Measurements from ENCODE around the gene SLC1A2.

The SLC1A2 gene

DNA sequence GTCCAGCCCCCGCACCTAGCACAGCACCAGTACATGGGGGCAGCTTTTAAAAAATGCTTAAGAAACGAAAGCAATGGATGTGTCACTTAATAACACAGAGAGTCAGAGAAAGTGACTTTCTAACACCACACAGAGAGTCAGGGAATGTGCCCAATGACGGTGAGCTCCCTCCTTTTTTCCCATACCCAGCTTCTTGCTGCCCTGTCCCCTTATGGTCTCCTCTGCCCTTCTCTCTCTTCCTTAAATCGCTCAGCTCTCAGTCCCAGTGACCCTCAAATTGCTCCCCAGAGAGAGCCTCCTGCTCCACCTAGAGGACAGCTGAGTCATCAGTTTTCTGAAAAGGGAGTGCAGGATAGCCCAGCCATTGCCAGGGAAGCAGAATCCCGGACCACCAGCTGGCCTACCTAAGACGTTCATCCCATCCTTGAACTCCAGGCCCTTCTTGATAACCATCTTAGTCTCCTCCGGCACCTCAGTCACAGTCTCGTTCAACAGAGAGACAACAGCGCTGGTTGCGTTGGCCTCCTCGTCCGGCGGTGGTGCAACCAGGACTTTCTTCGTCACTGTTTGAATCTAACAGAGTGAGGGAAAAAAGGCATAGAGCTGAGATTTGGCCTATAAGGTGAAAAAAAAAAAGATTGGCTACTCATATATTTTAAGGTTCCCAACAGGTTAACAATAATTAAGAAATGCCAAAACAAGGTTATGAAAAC, 113.5 kb downstream of the SLC1A2 start:
- in situ Hi-C loops (cut with MboI; ENCODE audit: low sequenced_read_pairs) = no loop called here

DNA sequence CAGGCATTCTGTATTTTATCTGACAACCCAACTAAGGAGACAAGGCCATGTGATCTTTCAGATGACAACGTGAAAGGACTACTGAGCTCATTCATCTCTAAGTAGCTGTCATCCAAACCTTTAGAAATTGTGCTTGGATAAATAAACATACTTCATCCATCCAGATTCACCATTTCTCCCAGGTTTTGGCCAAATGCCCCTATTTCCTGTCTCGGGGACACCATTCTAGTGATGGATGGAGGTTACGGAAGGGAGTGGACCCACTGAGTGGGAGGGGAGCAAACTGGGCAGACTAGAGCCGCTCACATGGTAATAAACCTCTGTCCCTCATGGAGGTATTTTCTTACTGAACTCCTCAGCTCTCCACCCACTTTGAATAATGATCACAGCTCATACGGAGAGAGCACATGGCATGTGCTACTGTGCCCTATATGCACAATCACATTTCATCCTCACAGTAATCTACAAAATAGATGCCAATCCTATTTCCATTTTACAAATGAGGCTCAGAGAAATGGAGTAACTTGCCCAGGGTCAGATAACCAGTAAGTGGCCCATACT, 114.4 kb downstream of the SLC1A2 start:
- in situ Hi-C loops (cut with MboI; ENCODE audit: low sequenced_read_pairs) = no loop called here

DNA sequence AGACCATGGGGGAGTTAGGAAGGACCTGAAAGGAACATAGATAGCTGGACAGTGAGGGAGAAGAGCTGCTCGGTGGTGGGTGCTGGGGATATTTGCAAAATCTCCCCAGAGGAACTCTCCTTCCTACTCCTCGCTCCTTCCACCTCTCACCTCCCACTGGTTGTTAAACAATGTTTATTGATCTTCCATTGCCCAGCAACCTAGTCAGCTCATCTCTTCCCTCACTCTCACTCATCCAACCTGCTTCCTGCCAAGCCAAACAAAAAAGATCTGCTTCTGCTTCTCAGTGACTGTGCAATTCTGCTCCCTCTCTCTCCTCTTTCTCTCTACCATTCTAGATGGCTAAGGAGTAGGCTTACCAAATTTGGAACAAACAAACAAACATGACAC, 115.0 kb downstream of the SLC1A2 start:
- in situ Hi-C loops (cut with MboI; ENCODE audit: low sequenced_read_pairs) = no loop called here

DNA sequence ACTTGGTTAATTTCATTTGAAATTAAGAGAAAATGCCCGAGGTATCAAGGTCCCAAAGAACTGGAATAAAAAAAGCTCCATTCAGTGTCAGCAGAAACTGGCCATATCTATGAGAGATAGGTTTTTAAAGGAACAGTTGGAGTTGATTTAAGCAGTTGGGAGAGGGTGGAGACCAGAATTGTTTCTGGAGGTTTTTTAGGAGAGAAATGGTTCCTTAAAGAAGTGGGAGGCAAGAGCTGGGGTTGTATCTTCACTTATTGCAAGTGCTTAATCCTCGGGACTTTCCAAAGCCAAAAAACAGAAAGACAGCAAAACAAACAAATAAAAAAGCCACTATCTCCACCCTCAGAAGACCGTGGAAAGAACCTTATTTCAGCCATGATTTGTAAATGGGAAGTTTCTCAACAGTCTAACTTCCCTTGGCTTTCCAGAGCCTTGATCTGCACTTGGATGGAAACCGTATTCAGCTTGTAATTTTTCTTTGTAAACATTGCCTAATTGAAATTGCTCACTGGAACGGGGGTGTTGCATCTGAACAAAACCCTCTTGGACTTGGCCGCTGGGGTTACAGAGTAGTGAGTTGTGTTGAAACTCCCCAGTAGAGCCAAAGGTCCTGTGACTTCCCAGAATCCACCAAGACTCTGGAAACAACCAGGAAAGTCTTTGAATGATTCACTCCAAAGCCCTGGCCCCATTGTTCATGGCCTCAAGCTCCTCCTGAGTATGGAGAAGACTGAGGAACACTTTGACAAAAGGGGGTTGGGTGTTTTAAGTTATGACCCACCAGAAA, 115.6 kb downstream of the SLC1A2 start:
- in situ Hi-C loops (cut with MboI; ENCODE audit: low sequenced_read_pairs) = no loop called here

DNA sequence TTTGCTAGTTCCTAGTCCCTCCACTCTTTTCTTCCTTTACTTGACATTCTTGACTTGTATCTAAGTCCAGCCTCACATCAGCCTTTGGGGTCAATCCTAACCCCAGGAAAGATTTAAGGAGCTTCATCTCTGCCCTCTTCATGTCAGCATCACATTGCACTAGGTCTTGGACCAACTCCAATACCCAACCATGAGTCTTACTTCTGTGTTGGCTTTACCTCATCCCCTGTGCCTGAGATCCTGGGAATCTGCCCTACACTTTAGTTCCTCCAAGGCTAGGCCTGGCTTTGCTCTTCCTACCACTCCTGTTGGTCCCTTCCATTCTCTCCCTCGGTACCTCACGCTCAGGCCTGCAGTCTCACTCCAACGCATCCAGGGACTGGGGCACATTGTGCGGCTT, 117.0 kb downstream of the SLC1A2 start:
- in situ Hi-C loops (cut with MboI; ENCODE audit: low sequenced_read_pairs) = no loop called here

DNA sequence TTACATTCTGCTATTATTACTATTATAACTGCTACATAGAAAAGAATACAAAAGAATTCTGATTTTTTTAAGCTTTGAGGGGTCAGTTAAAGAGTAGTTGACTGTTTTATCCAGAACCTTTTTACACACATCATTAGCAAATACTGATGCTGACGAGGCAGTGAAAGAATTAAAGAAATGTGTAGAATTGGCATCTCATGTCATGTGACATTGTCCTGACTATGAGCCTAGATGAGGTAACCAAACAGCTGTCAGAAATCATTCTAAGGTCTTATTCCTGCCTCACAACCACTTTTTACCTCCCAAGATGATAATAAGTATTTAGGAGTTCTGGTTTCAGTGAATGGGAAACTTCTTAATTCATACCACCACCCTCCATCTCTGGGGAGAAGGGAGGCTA, 121.0 kb downstream of the SLC1A2 start:
- in situ Hi-C loops (cut with MboI; ENCODE audit: low sequenced_read_pairs) = no loop called here

DNA sequence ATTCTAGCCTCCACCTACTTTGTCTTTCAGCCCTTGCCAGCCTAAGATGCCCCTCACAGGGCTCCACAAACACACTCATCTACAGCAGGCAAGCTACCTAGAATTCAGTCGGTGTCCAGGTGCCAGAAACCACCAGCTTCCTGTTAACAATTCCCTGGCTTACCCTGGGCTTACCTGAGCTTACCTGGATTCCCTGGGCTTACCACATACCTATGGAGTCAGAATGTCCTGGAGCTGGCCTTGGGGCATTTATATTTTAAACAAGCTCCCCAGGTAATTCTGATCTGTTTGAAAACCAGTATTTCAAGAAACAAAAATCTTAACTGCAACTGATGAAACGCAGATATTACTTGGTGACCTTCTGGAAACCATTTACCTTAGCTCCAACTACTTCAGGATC, 123.6 kb downstream of the SLC1A2 start:
- in situ Hi-C loops (cut with MboI; ENCODE audit: low sequenced_read_pairs) = no loop called here

DNA sequence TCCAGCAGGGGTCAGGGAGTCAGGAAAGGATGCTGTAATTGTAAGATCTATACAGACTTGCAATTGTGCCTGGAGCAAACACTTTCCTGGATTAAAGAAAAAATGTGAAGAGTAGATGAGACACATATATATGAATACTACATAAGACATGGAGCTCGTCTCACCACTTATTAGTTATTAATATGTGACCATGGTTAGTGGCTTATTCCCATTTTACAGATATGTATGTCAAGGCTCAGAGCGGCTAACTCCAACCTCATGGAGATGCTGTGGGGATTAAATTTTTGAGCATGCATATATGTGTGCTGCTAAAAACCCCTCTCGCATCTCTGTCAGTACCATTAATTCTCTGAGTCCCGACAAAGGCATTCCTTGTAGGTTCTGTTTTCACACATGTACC, 125.7 kb downstream of the SLC1A2 start:
- in situ Hi-C loops (cut with MboI; ENCODE audit: low sequenced_read_pairs) = no loop called here

DNA sequence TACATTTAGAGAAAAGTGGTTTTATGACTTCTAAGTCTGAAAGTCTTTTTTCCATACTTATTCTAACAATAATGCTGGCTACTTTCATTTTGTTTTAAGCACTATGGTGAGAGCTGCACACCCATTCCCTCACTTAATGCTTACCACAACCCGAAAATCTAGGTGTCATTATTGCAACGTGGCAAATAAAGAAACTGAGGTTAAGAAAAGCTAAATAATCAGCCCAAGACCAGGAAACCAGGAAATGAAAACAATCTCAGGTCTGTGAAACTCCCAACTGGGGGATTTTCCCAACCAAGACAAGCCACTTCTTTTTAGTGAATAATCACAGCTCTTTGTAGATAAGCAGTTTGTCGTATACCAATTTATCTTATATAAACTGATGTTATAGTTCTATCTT, 126.3 kb downstream of the SLC1A2 start:
- in situ Hi-C loops (cut with MboI; ENCODE audit: low sequenced_read_pairs) = no loop called here

DNA sequence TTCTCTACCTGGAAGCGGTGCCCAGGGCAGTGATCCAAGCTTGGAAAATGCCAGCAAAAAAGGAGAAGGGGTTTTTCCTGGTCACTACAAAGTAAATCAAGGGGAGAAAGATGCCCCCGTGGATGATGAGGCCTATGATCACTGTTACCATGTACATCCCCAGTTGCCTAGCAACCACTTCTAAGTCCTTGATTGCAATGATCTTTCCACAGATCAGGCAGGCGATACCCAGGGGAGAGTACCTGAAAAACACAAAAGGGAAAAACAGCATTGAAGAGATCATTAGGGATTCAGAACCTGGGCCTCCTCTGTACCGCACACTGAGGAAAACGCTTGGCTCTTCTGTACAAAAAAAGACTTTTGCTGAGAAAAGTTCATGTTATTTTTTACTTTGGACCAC, 127.1 kb downstream of the SLC1A2 start:
- in situ Hi-C loops (cut with MboI; ENCODE audit: low sequenced_read_pairs) = no loop called here

DNA sequence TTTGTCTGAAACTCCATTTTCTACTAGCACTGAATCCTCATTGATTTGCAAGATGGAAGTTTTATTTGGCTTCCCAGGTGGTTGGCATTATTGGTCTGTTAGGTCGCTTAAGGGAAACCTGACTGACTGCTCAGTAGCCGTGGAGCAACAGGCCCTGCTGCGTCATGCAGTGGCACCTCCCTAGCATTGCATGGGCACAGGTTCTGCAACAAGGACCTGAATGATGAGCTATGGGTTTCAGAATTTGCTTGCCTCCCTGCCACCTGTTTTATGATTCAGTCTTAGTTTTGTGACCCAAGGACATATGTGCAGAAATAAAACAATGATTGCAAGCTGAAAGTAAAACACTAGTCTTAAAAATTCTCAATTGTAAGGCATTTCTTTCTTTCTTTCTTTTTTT, 128.5 kb downstream of the SLC1A2 start:
- in situ Hi-C loops (cut with MboI; ENCODE audit: low sequenced_read_pairs) = no loop called here

DNA sequence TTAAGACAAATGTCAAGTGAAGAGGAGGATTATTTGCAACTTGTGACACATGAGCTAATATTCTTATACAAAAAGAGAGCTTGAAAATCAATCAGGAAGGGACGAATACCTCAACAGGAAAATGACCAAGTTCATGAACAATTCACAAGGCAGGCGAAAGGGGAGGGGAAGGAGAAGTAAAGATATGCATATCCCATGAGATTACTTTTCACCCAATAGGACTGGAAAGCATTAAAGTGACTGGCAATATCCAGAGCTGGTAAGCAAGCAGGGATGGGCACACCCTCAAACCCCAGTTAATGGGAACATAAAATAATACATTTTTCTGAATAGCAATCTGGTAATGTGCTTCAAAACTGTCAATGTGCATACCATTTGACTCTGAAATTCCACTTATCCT, 129.5 kb downstream of the SLC1A2 start:
- in situ Hi-C loops (cut with MboI; ENCODE audit: low sequenced_read_pairs) = no loop called here

DNA sequence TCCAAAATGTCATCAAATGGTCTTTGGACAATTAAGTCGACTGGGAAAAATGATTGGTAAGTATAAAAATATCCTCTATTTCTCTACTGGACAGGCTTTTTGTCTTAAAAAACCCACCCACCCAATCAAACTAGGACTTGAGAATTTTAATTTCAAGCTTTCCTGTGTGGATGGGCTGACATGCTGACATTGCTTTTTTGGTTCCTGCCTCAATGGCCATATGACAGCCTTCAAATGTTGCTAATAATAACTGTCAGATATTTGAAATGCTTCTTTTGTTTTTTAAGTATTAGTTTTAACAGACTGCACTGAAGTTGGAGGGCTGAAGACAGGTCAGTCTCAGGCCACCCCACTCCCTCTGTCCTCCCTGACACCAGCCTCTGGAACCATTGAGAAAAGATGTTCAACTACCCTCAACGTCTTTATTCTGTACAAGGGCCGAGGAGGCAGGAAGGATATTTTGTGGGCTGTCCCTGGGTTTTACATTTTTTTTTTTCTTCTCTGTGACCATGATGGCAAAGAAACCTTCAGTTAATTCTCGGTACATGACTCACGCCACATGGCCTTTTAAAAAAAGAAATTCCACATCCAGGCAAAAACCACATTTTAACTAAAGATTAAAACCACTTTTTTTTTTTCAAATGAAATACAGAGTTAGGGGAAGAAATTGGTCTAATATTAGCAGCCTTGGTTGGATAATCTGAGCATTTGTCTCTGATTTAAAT, 130.4 kb downstream of the SLC1A2 start:
- in situ Hi-C loops (cut with MboI; ENCODE audit: low sequenced_read_pairs) = no loop called here

DNA sequence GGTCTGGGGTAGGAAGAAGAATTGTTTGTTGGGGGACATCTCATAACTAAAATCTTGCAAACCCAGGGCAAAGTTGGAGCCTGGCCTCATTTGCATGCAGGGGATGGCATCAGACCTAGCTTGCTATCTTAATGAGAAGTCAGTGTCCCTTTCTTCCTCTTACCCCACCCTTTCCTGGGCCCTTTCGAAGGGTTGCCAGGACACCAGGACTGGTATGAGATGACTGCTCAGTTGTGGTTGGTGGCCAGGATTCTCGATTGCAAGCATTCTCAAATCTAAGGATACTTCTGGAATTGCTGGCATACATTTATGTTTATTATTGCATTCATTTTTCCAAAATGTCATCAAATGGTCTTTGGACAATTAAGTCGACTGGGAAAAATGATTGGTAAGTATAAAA, 131.0 kb downstream of the SLC1A2 start:
- in situ Hi-C loops (cut with MboI; ENCODE audit: low sequenced_read_pairs) = no loop called here

DNA sequence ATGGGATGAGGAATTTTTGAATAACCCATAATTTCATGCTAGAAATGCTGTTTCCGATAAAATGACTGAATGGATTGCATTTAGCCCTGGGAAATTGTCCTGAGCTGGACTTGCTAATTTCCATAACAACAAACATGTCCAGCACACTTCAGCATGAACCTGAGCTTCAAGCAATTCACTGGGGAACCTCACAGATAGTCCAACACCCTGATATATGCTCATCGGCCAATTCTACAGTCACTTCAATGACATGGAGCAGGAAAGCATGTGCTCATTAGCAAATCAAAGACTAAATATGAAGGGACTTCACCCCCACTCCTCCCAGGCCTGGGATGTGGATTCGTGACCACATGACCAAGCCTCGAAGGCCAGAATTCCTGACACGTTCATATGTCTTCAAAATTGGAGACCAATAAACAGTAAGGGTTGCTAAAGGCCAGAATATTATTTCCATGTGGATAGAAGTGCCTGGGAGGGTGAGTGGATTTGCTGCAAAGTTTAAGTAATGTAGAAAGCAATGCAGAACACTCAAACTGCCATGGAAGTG, 131.9 kb downstream of the SLC1A2 start:
- in situ Hi-C loops (cut with MboI; ENCODE audit: low sequenced_read_pairs) = no loop called here

DNA sequence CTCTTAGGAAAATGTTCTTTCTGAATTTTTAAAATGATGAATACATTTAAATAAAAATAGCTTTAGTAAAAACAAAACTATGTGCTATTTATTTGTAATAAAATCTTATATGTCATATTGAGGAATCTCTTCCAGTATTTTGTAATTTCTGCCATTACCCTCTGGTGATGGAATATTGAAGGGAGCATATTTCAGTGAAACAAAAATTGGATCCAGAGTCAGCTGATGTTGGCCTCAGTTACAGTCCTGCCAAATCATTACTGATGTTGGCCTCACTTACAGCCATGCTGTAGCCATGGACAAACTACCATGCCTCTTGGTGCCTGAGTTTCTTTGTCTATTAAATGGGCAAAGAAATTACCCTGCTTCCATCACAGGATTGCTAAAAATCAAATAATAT, 133.2 kb downstream of the SLC1A2 start:
- in situ Hi-C loops (cut with MboI; ENCODE audit: low sequenced_read_pairs) = no loop called here

DNA sequence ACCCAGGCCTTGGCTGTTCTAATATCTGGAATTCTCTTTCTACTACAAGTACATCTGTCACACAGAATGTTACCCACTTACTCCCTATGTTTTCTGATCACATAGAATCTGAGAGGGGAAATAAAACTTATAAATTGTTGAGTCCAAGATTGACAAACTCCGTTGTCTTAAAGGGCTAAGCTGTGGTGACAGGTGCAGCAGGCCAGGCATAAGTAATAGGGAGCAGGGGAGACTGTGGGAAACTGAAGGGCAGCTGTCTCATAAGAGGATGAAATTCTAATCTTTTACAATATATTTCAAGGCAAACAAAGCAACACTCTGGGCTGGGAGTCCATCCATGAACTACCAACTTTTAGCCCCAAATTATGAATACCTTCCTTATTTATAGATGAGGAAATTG, 133.9 kb downstream of the SLC1A2 start:
- in situ Hi-C loops (cut with MboI; ENCODE audit: low sequenced_read_pairs) = no loop called here

DNA sequence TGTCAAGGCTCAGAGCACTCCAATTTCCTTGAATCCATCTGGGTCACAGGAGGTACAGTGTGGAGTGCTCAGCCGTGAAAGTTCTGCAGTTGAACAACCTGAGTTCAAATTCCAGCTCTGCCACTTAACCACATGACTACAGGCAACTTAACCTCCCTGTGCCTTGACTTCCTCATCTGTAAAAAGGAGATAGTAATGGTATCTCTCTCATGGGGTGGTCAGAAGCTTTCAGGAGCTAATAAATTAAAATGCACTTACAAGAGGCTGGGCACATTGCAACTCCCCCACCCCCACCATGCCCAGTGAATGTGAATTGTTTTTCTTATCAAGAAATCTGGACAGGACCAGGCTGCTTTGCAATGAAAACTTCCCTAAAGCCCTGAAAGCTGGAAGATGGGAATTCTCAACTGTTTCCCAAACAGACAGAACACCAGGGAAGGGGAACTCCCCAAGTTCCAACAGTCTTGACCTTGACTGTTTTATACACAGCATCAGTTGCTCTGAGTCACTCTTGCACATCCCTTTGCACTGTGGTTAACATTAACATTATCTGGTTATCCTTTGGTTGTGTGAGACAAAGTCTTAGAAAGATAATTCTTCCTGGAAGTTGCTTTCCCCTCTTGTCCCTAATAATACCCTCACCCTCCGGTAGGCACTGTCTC, 137.0 kb downstream of the SLC1A2 start:
- in situ Hi-C loops (cut with MboI; ENCODE audit: low sequenced_read_pairs) = no loop called here

DNA sequence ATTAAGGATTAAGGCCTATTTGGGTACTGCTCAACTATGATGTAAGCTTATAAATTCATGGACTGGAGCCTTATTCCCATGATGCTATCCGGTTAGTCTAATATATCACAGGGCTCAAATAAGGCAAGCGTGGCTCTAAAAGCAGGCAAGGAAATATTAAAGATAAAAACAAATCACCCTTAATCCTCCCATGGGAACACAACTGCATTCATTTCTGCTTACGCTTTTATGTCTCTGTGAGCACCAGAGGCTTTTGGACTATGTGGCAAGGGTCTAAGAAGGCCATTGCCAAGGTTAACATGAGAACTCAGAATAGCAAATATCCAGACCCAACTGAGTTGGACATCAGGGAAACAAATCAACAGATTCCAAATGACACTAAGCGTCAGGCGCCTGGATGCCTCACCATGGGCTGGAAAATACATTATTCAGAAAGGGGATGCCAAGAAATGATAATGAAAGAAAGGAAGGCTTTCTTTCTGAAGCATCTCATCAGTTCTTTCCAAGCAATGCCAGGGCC, 138.1 kb downstream of the SLC1A2 start:
- in situ Hi-C loops (cut with MboI; ENCODE audit: low sequenced_read_pairs) = no loop called here

DNA sequence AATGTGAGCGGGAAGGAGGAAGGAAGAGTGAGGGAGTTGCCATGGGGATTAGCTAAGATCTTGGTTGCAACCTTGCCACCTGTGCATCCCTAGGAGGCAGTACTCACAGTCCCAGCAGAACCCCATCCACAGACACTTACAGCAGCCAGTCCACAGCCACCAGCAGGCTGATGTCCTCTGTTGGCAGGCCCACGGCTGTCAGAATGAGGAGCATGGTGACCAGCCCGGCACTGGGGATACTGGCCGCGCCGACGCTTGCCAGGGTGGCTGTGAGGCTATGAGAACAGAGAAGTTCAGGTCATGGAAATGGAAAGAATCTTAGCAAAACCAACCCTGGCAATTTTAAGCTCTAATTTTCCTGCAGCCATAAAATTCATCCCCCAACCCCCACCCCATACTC, 138.6 kb downstream of the SLC1A2 start:
- in situ Hi-C loops (cut with MboI; ENCODE audit: low sequenced_read_pairs) = no loop called here

DNA sequence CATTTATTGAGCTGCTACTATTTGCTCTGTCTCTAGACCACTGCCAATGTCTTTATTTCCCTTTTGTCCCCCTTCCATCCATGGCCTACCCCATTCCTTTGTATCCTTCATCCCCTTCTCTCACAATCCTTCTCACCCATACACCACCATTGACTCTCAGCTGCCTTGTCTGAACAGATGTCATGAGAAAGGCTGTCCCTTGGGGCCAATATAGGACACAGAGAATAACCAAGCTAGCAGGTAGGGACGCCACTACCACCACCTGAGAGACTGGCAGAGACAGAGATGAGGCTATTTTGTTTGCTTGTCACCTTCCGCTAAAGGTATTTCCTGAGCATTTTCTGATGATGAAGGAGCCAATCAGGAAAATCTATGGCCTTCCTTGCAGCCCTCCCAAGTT, 141.5 kb downstream of the SLC1A2 start:
- in situ Hi-C loops (cut with MboI; ENCODE audit: low sequenced_read_pairs) = no loop called here

All from hTERT RPE-1 (cell line).